Endothelial cell of umbilical vein (primary cell): ENCODE measurements around the gene SLC35A3. TPM values are rescaled to one million over a fixed set of nuclear protein-coding genes. Genes with fewer than 3 reads are reported as not detected.
A peak's percentile ranks its signal among the peaks of the same experiment; 100 is the strongest.

Experiments used
- BruUV-seq: library from RNA; stranded (reverse); fragments of 400-500 nt; replicated peaks from 2 replicates; lab custom pipeline; 2021; lab: Mats Ljungman, UMichigan
- CTCF ChIA-PET: fragments of 300-600, 350-600 bp; sonication (Branson Sonifier 250); formaldehyde crosslinking; loops from one replicate; lab custom pipeline; 2021; ENCODE audit warnings: antibody characterized with exemption, inconsistent platforms; lab: Charles Lee
- POLR2A ChIA-PET: fragments of 300-600, 350-600 bp; sonication (Branson Sonifier 250); formaldehyde crosslinking; loops from one replicate; lab custom pipeline; 2021; ENCODE audit warnings: antibody characterized with exemption, inconsistent platforms; lab: Charles Lee
- DNase-seq: peaks from one replicate; pipeline ENCODE4 v3.0.0-alpha.2; 2011; ENCODE audit warnings: low read depth, low spot score
- FAIRE-seq: peaks from 2 replicates; lab custom pipeline; 2011; peaks lifted over from hg19 to GRCh38; lab: Jason Lieb, UNC
- H2AFZ ChIP-seq: 2 replicates; pipeline ENCODE4 v1.6.0; 2012; ENCODE audit warnings: low read depth, low read length, control low read depth, inconsistent platforms
- H3K27ac ChIP-seq: 2 replicates; pipeline ENCODE4 v1.5.1; 2011; ENCODE audit warnings: low read depth, mild to moderate bottlenecking, control low read depth, low read length, moderate library complexity; ENCODE audit not compliant: insufficient read depth
- H3K27me3 ChIP-seq, 2 experiments: 2 replicates each; pipeline versions ENCODE4 v1.6.0 to v1.6.1; 2011; ENCODE audit warnings: low read length in 2 of 2, mixed read lengths in 1 of 2; ENCODE audit not compliant: control insufficient read depth in 2 of 2, insufficient read depth in 2 of 2
- H3K36me3 ChIP-seq, 2 experiments: 2 replicates in 1 of 2; 3 replicates in 1 of 2; pipeline ENCODE4 v1.5.1; 2011; ENCODE audit warnings: low read length in 2 of 2, mild to moderate bottlenecking in 1 of 2, moderate library complexity in 1 of 2; ENCODE audit not compliant: control insufficient read depth in 2 of 2, insufficient read depth in 2 of 2; ENCODE audit errors: extremely low read depth in 1 of 2
- H3K4me1 ChIP-seq: 3 replicates; pipeline ENCODE4 v1.5.1; 2011; ENCODE audit warnings: mild to moderate bottlenecking, low read length; ENCODE audit not compliant: control insufficient read depth, insufficient read depth; ENCODE audit errors: extremely low read depth
- H3K4me2 ChIP-seq: 2 replicates; pipeline ENCODE4 v1.6.1; 2011; ENCODE audit warnings: low read length, control low read depth, mixed read lengths; ENCODE audit not compliant: insufficient read depth
- H3K4me3 ChIP-seq, 3 experiments: fragments of 200-600 bp in 1 of 3; sonication (generic), shearing (Covaris generic) in 1 of 3; replicated peaks in 1 of 3; 2 replicates each; pipeline ENCODE4 v1.5.1; 2011 to 2016; ENCODE audit warnings: control low read depth in 3 of 3, low read length in 3 of 3, mild to moderate bottlenecking in 2 of 3, inconsistent platforms in 1 of 3, low read depth in 1 of 3, moderate library complexity in 1 of 3; ENCODE audit not compliant: insufficient read depth in 1 of 3
- H3K79me2 ChIP-seq: 2 replicates; pipeline ENCODE4 v1.6.0; 2012; ENCODE audit warnings: low read length, inconsistent platforms; ENCODE audit not compliant: control insufficient read depth, insufficient read depth
- H3K9ac ChIP-seq: replicated peaks from 2 replicates; pipeline ENCODE3; 2011; ENCODE audit warnings: low read length, control low read depth; ENCODE audit not compliant: insufficient read depth; ENCODE audit errors: extremely low read depth
- H3K9me1 ChIP-seq: replicated peaks from 3 replicates; pipeline ENCODE4 v1.6.0; 2011; ENCODE audit warnings: mild to moderate bottlenecking, low read length; ENCODE audit not compliant: control insufficient read depth, insufficient read depth; ENCODE audit errors: extremely low read depth
- H3K9me3 ChIP-seq: replicated peaks from 2 replicates; pipeline ENCODE4 v1.5.1; 2012; ENCODE audit warnings: low read length, inconsistent platforms; ENCODE audit not compliant: control insufficient read depth, insufficient read depth
- H4K20me1 ChIP-seq: replicated peaks from 2 replicates; pipeline ENCODE3; 2011; ENCODE audit warnings: mild to moderate bottlenecking, low read length; ENCODE audit not compliant: control insufficient read depth, insufficient read depth; ENCODE audit errors: extremely low read depth
- EZH2 ChIP-seq: IDR thresholded peaks from 2 replicates; pipeline ENCODE4 v1.6.1; 2012; ENCODE audit warnings: borderline replicate concordance, low read depth, mild to moderate bottlenecking, moderate library complexity, low read length, inconsistent platforms; ENCODE audit not compliant: severe bottlenecking
- FOS ChIP-seq: IDR thresholded peaks from 2 replicates; pipeline ENCODE4 v1.6.1; 2011; ENCODE audit warnings: mild to moderate bottlenecking, low read length, moderate library complexity, borderline replicate concordance; ENCODE audit not compliant: insufficient read depth
- GATA2 ChIP-seq: IDR thresholded peaks from 2 replicates; pipeline ENCODE4 v1.7.0; 2011; ENCODE audit warnings: low read depth, mild to moderate bottlenecking, moderate library complexity, mixed read lengths, low read length; ENCODE audit not compliant: insufficient read length, insufficient read depth
- JUN ChIP-seq: IDR thresholded peaks from 2 replicates; pipeline ENCODE4 v1.6.1; 2011; ENCODE audit warnings: borderline replicate concordance, low read depth; ENCODE audit not compliant: insufficient read length, insufficient read depth
- MYC ChIP-seq: IDR thresholded peaks from one replicate; pipeline ENCODE4 v1.6.1; 2011; ENCODE audit warnings: mild to moderate bottlenecking, low read depth, low read length
- POLR2A ChIP-seq: IDR thresholded peaks from 2 replicates; pipeline ENCODE4 v1.6.1; 2012; ENCODE audit warnings: low read depth, mild to moderate bottlenecking, control low read depth, low read length
- POLR2AphosphoS5 ChIP-seq: IDR thresholded peaks from 2 replicates; pipeline ENCODE4 v1.6.1; 2012; ENCODE audit warnings: low read depth, mild to moderate bottlenecking, control low read depth, low read length, moderate library complexity; ENCODE audit not compliant: insufficient read depth
- dilution Hi-C: fragments of 300-500 bp; cut with MboI; formaldehyde crosslinking; loops from one replicate; pipeline ENCODE4 v1.15.0; 2019; ENCODE audit warnings: low sequenced_read_pairs; ENCODE audit not compliant: extremely low pct_ligation_motif_present
- intact Hi-C: fragments of 100-400 bp; cut with micrococcal nuclease; formaldehyde crosslinking; loops from one replicate; pipeline ENCODE4 v1.10.0; 2022
- polyA plus RNA-seq, 4 experiments: library from polyadenylated mRNA; depleted of rRNA in 3 of 4; stranded (reverse) in 3 of 4; unstranded in 1 of 4; fragments of >200 nt; gene quantifications; 2 replicates each; pipeline versions ENCODE4 v1.2.1 to v1.2.3, GENCODE V29; 2011 to 2012; ENCODE audit warnings: missing spikeins in 1 of 4
- total RNA-seq: library from RNA; stranded (reverse); gene quantifications from 2 replicates; pipeline ENCODE4 v1.2.3, GENCODE V29; 2021
- TF ChIP-seq, protein P1 (sequence below): IDR thresholded peaks from 2 replicates; pipeline ENCODE4 v1.6.1; 2011; ENCODE audit not compliant: insufficient read depth, insufficient read length
- TF ChIP-seq, protein P2 (sequence below), 2 donors: IDR thresholded peaks; 1 replicate in 1 of 2; 2 replicates in 1 of 2; pipeline ENCODE4 v1.5.1; 2011; ENCODE audit warnings: low read length in 2 of 2, mild to moderate bottlenecking in 2 of 2, moderate library complexity in 2 of 2, control low read depth in 1 of 2, inconsistent platforms in 1 of 2, low read depth in 1 of 2; ENCODE audit not compliant: insufficient read depth in 1 of 2; ENCODE audit errors: extremely low read depth in 1 of 2

SLC35A3 gene
- total and polyA plus RNA-seq, 2 donors (not counting 3 experiments of a cell fraction or from before 2014, with no cell fraction given), result 3.6 to 19.0 TPM

DNA sequence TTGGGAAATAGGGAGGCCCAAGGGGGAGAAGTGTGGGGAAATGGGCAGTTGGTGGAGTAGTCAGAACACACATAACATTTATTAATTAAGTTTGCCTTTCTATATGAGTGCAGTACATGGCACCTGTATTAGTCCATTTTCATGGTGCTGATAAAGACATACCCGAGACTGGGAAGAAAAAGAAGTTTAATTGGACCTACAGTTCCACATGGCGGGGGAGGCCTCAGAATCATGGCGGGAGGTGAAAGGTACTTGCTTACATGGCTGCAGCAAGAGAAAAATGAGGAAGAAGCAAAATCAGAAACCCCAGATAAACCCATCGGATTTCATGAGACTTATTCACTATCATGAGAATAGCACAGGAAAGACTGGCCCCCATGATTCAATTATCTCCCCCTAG, 1.6 kb upstream of the SLC35A3 start:
- H3K4me3 ChIP-seq, result no peak overlapping the region
- no peak overlapping the region for H3K27ac ChIP-seq
- H3K9me3 ChIP-seq, result no peaks in the 10 kb centered on the region
- TF ChIP-seq, protein P1, sequence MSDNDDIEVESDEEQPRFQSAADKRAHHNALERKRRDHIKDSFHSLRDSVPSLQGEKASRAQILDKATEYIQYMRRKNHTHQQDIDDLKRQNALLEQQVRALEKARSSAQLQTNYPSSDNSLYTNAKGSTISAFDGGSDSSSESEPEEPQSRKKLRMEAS, result no peak
- ChIA-PET CTCF (no interaction called here), POLR2A (no interaction called here)
- no peaks in the 10 kb centered on the region for H3K9me1 ChIP-seq
- intact Hi-C loops (no loop called here), dilution Hi-C loops (no loop called here)
- H3K9ac ChIP-seq, result no peak overlapping the region
- no peaks in the 10 kb centered on the region for H3K27me3 ChIP-seq
- no peaks in the 10 kb centered on the region for H4K20me1 ChIP-seq
- FAIRE-seq (no peak), DNase-seq (no peak)
- H3K4me2 ChIP-seq, result no peak overlapping the region
- H3K79me2 ChIP-seq, result peaks cover 13% of the 10 kb centered on the region
- no peak overlapping the region for H2AFZ ChIP-seq
- H3K4me1 ChIP-seq, result peaks cover 18% of the 10 kb centered on the region
- no peaks in the 10 kb centered on the region for H3K36me3 ChIP-seq
- BruUV-seq, result no TSS peak

DNA sequence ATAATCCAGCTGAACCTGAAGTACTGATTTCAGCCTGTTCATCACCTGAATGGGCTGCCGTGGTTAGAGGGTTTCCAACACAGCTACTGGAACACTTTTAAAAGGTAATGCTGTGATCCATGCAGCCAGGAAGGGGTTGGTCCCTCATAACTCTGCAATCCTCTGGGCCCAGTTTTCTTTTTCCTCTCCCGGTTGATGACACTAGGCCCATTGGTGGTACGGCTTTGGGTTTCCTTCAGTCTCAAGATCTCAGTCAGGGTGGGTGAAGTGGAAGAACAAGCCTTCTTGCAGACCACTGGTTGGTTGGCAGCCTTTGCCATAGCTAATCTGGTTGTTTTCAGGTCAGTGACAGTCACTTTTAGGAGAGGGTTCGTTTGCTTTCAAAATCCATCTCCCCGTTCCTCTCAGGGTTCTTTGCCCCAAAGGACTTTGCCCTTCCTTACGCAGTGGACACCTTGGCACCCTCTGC, 502 bp upstream of the SLC35A3 start:
- intact Hi-C loops (no loop called here), dilution Hi-C loops (no loop called here)
- ChIA-PET POLR2A (no interaction called here), CTCF (interaction anchor here (0.9 kb wide), 1 partner anchor 491 kb away, joined by 3 read pairs; no protein-coding TSS in a partner anchor)
- H3K4me2 ChIP-seq, result peak overlapping the region; percentile 92
- no peak for TF ChIP-seq JUN
- TF ChIP-seq GATA2, result no peak
- TF ChIP-seq, protein P1, result no peak
- TF ChIP-seq FOS, result no peak
- TF ChIP-seq MYC, result no peak
- no peak for TF ChIP-seq EZH2
- no peak for TF ChIP-seq POLR2AphosphoS5
- TF ChIP-seq, protein P2, sequence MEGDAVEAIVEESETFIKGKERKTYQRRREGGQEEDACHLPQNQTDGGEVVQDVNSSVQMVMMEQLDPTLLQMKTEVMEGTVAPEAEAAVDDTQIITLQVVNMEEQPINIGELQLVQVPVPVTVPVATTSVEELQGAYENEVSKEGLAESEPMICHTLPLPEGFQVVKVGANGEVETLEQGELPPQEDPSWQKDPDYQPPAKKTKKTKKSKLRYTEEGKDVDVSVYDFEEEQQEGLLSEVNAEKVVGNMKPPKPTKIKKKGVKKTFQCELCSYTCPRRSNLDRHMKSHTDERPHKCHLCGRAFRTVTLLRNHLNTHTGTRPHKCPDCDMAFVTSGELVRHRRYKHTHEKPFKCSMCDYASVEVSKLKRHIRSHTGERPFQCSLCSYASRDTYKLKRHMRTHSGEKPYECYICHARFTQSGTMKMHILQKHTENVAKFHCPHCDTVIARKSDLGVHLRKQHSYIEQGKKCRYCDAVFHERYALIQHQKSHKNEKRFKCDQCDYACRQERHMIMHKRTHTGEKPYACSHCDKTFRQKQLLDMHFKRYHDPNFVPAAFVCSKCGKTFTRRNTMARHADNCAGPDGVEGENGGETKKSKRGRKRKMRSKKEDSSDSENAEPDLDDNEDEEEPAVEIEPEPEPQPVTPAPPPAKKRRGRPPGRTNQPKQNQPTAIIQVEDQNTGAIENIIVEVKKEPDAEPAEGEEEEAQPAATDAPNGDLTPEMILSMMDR (IDR thresholded peaks at IDR 0.05; ENCODE audit: extremely low read depth in 1 of 2, insufficient read depth in 1 of 2, low read depth in 1 of 2, low read length in 2 of 2), result no peak
- TF ChIP-seq POLR2A, result no peak
- no peaks in the 10 kb centered on the region for H3K9me3 ChIP-seq
- peaks cover 16% of the 10 kb centered on the region for H3K79me2 ChIP-seq
- H3K9me1 ChIP-seq, result no peaks in the 10 kb centered on the region
- no peaks in the 10 kb centered on the region for H3K27me3 ChIP-seq
- peak overlapping the region; percentile 79 for H3K9ac ChIP-seq
- peak overlapping the region; percentile 62 to 91 (median 69) for H3K4me3 ChIP-seq
- no peaks in the 10 kb centered on the region for H3K36me3 ChIP-seq
- H2AFZ ChIP-seq, result peak overlapping the region; percentile 95
- peak; percentile 59 for FAIRE-seq
- DNase-seq, result no peak
- TSS peak; percentile 64 for BruUV-seq
- H3K27ac ChIP-seq, result peak overlapping the region; percentile 25
- no peaks in the 10 kb centered on the region for H4K20me1 ChIP-seq
- peaks cover 11% of the 10 kb centered on the region for H3K4me1 ChIP-seq
